Measurements from ENCODE around the gene DIDO1. TPM values are rescaled to one million over a fixed set of nuclear protein-coding genes. Genes with fewer than 3 reads are reported as not detected.

The DIDO1 gene
- polyA plus RNA-seq, 2 donors, result 17.3 TPM

DNA sequence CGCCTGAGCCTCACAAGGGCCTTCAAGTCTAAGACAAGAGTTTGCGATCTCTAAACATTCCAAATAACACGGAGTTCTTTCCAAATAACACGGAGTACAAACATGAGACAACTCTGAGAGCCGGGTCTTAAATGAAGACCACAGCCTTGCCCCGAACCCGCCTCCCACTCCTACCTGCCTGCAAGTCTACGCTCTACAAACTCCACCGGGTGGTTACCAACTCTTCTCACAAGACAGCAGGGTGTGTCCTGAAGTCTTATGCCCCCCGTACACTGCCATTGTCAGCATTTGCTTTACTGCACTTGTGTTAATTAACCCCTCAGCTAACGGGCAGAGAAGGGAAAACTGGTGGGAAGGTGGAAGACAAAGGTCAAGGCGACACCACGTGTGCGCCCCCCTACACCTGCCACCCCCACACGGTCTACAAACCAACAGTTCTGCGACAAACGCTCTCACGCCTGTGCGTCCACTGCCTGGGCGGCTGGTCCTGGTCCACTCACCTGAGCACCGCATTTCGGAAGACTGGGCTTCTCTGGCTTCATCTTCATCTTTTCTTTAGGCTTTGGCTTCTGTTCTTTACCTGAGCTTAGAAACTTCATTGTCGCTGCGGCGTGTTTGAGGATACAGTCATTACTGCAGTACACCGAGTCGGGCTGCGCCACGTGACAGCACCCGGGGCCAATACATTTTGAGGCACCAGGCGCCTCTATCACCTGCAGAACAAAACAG lies 19.5 kb downstream of the DIDO1 start:
- WGBS, 2 donors, result 88 to 90% methylated on average over 31 of the region's 31 CpGs
- no peaks in the 10 kb centered on the region for H3K9me3 ChIP-seq (ENCODE audit: control insufficient read depth in 2 of 2, insufficient read depth in 1 of 2, low read depth in 1 of 2, low read length in 1 of 2)
- no peak overlapping the region for H3K27ac ChIP-seq (ENCODE audit: low read depth in 2 of 2, low read length in 1 of 2)
- H3K36me3 ChIP-seq (ENCODE audit: control insufficient read depth in 2 of 2, insufficient read depth in 2 of 2, low read length in 1 of 2), result peaks cover 47 to 64% of the 10 kb centered on the region in 2 donors
- peaks cover 0 to 2% of the 10 kb centered on the region in 2 donors for H3K4me1 ChIP-seq (ENCODE audit: control insufficient read depth in 2 of 2, insufficient read depth in 2 of 2, low read length in 1 of 2)
- H3K4me3 ChIP-seq (ENCODE audit: low read depth in 1 of 2, low read length in 2 of 2), result no peak overlapping the region
- no peaks in the 10 kb centered on the region for H3K27me3 ChIP-seq (ENCODE audit: control insufficient read depth in 1 of 2, insufficient read depth in 2 of 2, low read length in 2 of 2)

DNA sequence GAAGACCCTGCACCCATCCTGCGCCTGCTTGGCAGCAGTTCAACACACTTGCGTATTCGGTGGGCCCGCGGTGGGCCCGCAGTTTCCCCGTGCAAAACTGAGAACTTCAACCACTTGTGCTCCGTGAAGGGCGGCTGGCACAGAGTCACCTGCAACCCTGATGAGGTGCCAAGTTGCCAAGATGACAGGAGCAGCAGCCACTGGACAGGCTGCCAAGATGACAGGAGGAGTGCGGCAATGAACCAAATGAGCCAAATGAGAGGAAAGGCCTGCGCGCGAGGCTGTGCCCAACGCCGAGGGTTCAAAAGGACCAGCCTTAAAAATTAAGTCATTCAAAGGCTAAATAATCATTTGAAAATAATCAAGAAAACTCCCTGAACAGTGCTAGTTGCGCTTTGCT lies 20.1 kb downstream of the DIDO1 start:
- H3K4me3 ChIP-seq (ENCODE audit: low read depth in 1 of 2, low read length in 2 of 2), result no peak overlapping the region
- 91% methylated on average over 16 of the region's 16 CpGs for WGBS, 2 donors
- H3K27me3 ChIP-seq (ENCODE audit: control insufficient read depth in 1 of 2, insufficient read depth in 2 of 2, low read length in 2 of 2), result no peaks in the 10 kb centered on the region
- H3K36me3 ChIP-seq (ENCODE audit: control insufficient read depth in 2 of 2, insufficient read depth in 2 of 2, low read length in 1 of 2), result peaks cover 47 to 60% of the 10 kb centered on the region in 2 donors
- peaks cover 0 to 2% of the 10 kb centered on the region in 2 donors for H3K4me1 ChIP-seq (ENCODE audit: control insufficient read depth in 2 of 2, insufficient read depth in 2 of 2, low read length in 1 of 2)
- H3K9me3 ChIP-seq (ENCODE audit: control insufficient read depth in 2 of 2, insufficient read depth in 1 of 2, low read depth in 1 of 2, low read length in 1 of 2), result no peaks in the 10 kb centered on the region
- H3K27ac ChIP-seq (ENCODE audit: low read depth in 2 of 2, low read length in 1 of 2), result no peak overlapping the region

DNA sequence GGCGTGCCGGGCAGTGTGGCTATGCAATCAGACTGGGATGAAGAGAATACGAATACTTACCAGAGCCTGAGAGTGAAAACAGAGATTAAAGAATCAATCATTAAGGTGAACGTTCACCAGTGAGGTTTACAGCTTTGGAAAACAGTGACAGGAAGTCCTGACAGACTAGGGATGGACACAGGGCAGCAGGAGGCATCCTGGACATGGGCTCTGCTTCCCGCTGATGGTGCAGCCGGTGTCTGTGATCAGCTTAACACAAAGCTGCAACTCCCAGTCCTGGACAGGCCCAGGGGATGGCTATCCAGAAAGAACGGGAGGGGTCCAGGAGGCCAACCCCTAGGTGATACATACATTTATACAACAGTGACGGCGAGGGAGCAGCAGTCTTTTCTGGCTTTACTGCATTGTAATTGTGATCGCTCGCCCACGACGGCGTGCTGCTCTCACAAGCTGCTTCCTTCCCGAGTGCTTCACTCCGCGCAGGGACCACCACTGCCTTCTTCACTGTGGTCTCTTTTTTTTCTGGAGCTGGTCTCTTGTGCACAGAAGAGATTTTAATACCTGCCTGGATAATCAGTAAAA lies 20.7 kb downstream of the DIDO1 start:
- Histone ChIP-seq H3K36me3 (ENCODE audit: control insufficient read depth in 2 of 2, insufficient read depth in 2 of 2, low read length in 1 of 2) (peaks cover 41 to 54% of the 10 kb centered on the region in 2 donors), H3K27me3 (ENCODE audit: control insufficient read depth in 1 of 2, insufficient read depth in 2 of 2, low read length in 2 of 2) (no peaks in the 10 kb centered on the region), H3K27ac (ENCODE audit: low read depth in 2 of 2, low read length in 1 of 2) (no peak overlapping the region), H3K4me3 (ENCODE audit: low read depth in 1 of 2, low read length in 2 of 2) (no peak overlapping the region), H3K9me3 (ENCODE audit: control insufficient read depth in 2 of 2, insufficient read depth in 1 of 2, low read depth in 1 of 2, low read length in 1 of 2) (no peaks in the 10 kb centered on the region), H3K4me1 (ENCODE audit: control insufficient read depth in 2 of 2, insufficient read depth in 2 of 2, low read length in 1 of 2) (peaks cover 0 to 4% of the 10 kb centered on the region in 2 donors)
- WGBS, 2 donors, result 89 to 91% methylated on average over 17 of the region's 17 CpGs

DNA sequence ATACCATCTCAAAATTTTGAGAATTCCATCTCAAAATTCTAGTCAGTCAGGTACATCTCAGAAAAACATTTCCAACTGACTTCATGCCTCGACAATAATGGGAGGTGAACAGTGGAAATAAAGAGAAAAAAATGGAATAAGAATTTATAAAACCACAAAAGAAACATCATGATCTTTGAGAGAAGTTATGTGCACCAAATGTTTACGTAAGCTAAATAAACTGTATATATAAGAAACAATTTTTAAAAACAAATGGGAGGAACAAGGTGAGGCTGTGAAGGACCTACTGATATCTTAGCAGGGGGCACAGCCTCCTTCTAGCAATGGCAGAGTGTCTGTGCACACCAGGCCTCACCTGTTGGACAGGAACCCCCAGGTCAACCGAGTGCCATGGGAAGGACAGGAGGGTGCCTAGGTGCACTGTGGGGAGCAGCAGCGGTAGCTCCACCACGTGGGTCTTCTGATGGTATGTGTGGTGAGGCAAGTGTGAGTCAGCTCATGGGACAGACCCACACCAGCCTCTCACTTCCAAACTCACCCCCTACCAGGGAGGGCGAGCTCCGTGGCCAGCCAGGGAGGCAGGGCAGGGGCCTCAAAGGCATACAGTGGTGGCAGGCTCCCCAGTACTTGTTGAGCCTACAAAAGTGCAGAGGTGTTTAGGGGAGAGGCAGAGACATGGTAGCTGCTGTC lies 23.2 kb downstream of the DIDO1 start:
- WGBS, 2 donors, result 68 to 71% methylated on average over 7 of the region's 7 CpGs
- H3K27ac ChIP-seq (ENCODE audit: low read depth in 2 of 2, low read length in 1 of 2), result no peak overlapping the region
- peaks cover 4 to 16% of the 10 kb centered on the region in 2 donors for H3K4me1 ChIP-seq (ENCODE audit: control insufficient read depth in 2 of 2, insufficient read depth in 2 of 2, low read length in 1 of 2)
- no peak overlapping the region for H3K4me3 ChIP-seq (ENCODE audit: low read depth in 1 of 2, low read length in 2 of 2)
- H3K9me3 ChIP-seq (ENCODE audit: control insufficient read depth in 2 of 2, insufficient read depth in 1 of 2, low read depth in 1 of 2, low read length in 1 of 2), result no peaks in the 10 kb centered on the region
- H3K36me3 ChIP-seq (ENCODE audit: control insufficient read depth in 2 of 2, insufficient read depth in 2 of 2, low read length in 1 of 2), result peaks cover 34% of the 10 kb centered on the region in 2 donors
- H3K27me3 ChIP-seq (ENCODE audit: control insufficient read depth in 1 of 2, insufficient read depth in 2 of 2, low read length in 2 of 2), result no peaks in the 10 kb centered on the region

DNA sequence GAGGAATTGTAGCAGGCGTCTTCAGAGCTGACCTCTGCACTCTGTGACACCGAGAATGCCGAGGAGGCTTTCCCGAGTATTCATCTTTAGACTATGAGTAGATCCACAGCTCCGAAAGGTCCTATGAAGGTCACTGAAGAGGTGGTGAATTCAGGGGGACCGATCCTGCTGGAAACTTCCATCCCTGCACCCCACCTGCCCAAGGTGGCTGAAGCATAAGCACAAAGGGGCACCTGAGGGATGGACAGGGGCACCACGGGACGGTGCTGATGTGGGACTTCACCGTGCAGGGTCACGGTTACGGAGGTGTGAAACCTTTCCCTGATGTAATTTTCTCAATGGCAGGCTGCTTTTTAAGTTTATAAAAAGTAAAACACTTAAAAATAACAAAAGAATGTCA lies 24.4 kb downstream of the DIDO1 start:
- Histone ChIP-seq H3K9me3 (ENCODE audit: control insufficient read depth in 2 of 2, insufficient read depth in 1 of 2, low read depth in 1 of 2, low read length in 1 of 2) (no peaks in the 10 kb centered on the region), H3K36me3 (ENCODE audit: control insufficient read depth in 2 of 2, insufficient read depth in 2 of 2, low read length in 1 of 2) (peaks cover 31% of the 10 kb centered on the region in 2 donors), H3K4me1 (ENCODE audit: control insufficient read depth in 2 of 2, insufficient read depth in 2 of 2, low read length in 1 of 2) (peaks cover 6 to 16% of the 10 kb centered on the region in 2 donors), H3K27ac (ENCODE audit: low read depth in 2 of 2, low read length in 1 of 2) (peak overlapping the region in 1 of 2 donors; percentile 2), H3K27me3 (ENCODE audit: control insufficient read depth in 1 of 2, insufficient read depth in 2 of 2, low read length in 2 of 2) (no peaks in the 10 kb centered on the region), H3K4me3 (ENCODE audit: low read depth in 1 of 2, low read length in 2 of 2) (no peak overlapping the region)
- WGBS, 2 donors, result 89 to 92% methylated on average over 11 of the region's 11 CpGs

DNA sequence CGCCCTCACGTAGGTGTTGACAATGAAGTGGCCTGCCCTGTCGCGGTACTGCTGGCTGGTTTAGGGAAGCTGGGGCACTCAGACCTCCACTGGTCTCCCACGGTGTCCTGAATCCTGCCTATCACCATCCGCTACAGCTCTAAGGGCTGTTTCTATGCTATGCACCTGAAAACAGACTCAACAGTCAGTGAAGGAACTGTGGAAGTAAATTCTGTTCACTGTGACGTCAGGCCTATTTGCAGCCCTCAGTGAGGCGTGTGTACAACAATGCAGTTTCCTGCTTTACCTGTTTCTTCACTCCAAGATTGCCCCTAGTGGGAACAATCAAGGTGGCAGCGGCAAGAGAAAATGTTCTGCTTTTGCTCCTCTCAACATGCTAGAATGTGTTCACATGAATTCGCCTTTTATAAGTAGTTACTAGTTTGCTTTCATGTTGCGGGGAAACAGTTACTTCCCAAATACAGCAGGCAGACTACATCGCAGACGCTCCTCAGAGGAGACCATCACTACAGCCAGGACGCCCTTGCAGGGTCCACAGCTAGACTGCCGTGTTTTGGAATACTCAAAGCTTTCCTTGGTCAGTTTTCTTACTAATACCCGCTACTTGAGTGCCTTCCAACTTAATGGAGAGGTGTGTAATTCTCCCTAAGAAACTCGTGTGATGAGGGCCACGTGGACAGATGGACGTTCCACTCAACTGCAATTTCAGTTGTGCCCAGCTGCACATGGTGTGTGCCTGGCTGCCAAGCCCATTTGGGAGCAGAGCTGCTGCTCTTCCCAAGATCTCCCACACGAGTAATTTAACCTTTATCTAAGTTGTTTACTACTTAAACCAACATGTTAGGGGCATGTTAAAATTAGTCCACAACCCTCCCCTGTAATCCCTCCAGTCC lies 25.4 kb downstream of the DIDO1 start:
- no peaks in the 10 kb centered on the region for H3K9me3 ChIP-seq (ENCODE audit: control insufficient read depth in 2 of 2, insufficient read depth in 1 of 2, low read depth in 1 of 2, low read length in 1 of 2)
- H3K27me3 ChIP-seq (ENCODE audit: control insufficient read depth in 1 of 2, insufficient read depth in 2 of 2, low read length in 2 of 2), result no peaks in the 10 kb centered on the region
- peaks cover 22 to 28% of the 10 kb centered on the region in 2 donors for H3K36me3 ChIP-seq (ENCODE audit: control insufficient read depth in 2 of 2, insufficient read depth in 2 of 2, low read length in 1 of 2)
- no peak overlapping the region for H3K4me3 ChIP-seq (ENCODE audit: low read depth in 1 of 2, low read length in 2 of 2)
- peaks cover 6 to 16% of the 10 kb centered on the region in 2 donors for H3K4me1 ChIP-seq (ENCODE audit: control insufficient read depth in 2 of 2, insufficient read depth in 2 of 2, low read length in 1 of 2)
- peak overlapping the region; percentile 64 to 96 for H3K27ac ChIP-seq (ENCODE audit: low read depth in 2 of 2, low read length in 1 of 2)
- 41 to 43% methylated on average over 20 of the region's 20 CpGs for WGBS, 2 donors

DNA sequence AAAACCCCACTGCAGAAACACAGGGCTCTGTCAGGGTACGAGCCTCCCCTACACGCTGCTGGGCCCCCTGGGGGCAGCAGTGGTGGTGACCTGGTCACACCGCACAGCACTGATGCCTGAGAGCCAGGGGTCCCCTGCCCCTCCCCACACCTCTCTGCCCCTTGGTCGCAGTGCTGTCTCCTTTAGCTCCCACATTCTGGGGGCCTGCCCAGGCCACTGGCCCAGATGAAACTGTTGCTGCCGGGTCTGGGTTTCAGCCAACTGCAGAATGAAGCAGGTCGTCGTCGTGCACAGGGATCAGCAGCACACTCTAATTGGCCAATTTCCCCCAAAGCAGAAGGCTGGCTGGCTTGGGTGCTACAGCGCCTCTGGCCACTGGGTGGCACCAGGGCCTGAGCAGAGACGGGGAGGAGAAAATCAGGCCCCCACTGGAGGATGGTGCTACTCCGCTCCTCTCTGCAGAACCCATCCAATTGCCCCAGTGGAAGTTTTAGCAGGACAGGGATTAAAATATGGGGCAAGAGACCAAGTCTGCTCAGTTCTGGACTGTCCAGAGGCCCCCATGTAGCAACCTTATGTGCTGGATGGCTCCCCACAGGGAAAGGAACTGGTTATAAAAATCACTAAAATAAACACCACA lies 26.1 kb downstream of the DIDO1 start:
- H3K4me3 ChIP-seq (ENCODE audit: low read depth in 1 of 2, low read length in 2 of 2), result no peak overlapping the region
- 3 to 6% methylated on average over 11 of the region's 11 CpGs for WGBS, 2 donors
- peaks cover 6 to 16% of the 10 kb centered on the region in 2 donors for H3K4me1 ChIP-seq (ENCODE audit: control insufficient read depth in 2 of 2, insufficient read depth in 2 of 2, low read length in 1 of 2)
- H3K27ac ChIP-seq (ENCODE audit: low read depth in 2 of 2, low read length in 1 of 2), result peak overlapping the region; percentile 64 to 96
- no peaks in the 10 kb centered on the region for H3K27me3 ChIP-seq (ENCODE audit: control insufficient read depth in 1 of 2, insufficient read depth in 2 of 2, low read length in 2 of 2)
- no peaks in the 10 kb centered on the region for H3K9me3 ChIP-seq (ENCODE audit: control insufficient read depth in 2 of 2, insufficient read depth in 1 of 2, low read depth in 1 of 2, low read length in 1 of 2)
- H3K36me3 ChIP-seq (ENCODE audit: control insufficient read depth in 2 of 2, insufficient read depth in 2 of 2, low read length in 1 of 2), result peaks cover 14 to 27% of the 10 kb centered on the region in 2 donors

DNA sequence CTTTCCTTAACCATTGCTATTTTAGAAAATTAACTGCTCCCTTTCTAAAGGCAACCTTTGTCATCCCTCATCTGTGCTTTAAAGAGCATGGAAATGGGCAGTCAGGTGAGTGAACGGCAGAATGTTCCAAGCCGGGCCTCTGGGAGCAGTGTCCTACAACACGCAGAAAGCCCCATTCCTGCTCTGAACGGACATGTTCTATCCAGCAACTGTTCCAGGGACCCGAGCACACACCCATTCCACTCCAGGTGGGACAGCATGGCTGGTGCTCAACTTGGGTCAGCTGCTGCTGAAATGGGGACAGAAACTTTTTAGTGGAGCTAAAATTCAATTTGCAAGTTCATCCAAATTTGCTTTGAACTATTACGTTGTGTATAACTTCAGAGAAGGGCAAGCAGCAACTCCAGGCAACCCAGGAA lies 26.7 kb downstream of the DIDO1 start:
- no peak overlapping the region for H3K27ac ChIP-seq (ENCODE audit: low read depth in 2 of 2, low read length in 1 of 2)
- H3K4me1 ChIP-seq (ENCODE audit: control insufficient read depth in 2 of 2, insufficient read depth in 2 of 2, low read length in 1 of 2), result peaks cover 6 to 16% of the 10 kb centered on the region in 2 donors
- WGBS, 2 donors, result 10 to 16% methylated on average over 6 of the region's 6 CpGs
- H3K4me3 ChIP-seq (ENCODE audit: low read depth in 1 of 2, low read length in 2 of 2), result no peak overlapping the region
- no peaks in the 10 kb centered on the region for H3K9me3 ChIP-seq (ENCODE audit: control insufficient read depth in 2 of 2, insufficient read depth in 1 of 2, low read depth in 1 of 2, low read length in 1 of 2)
- H3K27me3 ChIP-seq (ENCODE audit: control insufficient read depth in 1 of 2, insufficient read depth in 2 of 2, low read length in 2 of 2), result no peaks in the 10 kb centered on the region
- peaks cover 12 to 29% of the 10 kb centered on the region in 2 donors for H3K36me3 ChIP-seq (ENCODE audit: control insufficient read depth in 2 of 2, insufficient read depth in 2 of 2, low read length in 1 of 2)

Measured in esophagus (tissue), 2 donors.